Stimulated activated CD8-positive, alpha-beta memory T cell treated with anti-CD3 and anti-CD28 coated beads, Interleukin-12 subunit alpha, Interleukin-12 subunit beta, amount 100 ng/mL, for 1 hour (primary cell): ENCODE results near the gene EGFLAM.

Source experiments
- DNase-seq: peaks from one replicate; pipeline ENCODE4 v3.0.0-alpha.2; 2020; ENCODE audit warnings: low read depth

Gene EGFLAM

GRCh38 chr5:38265546-38266179, 7.3 kb downstream of the EGFLAM start:
- DNase-seq = peak; percentile 6

- no peak for DNase-seq
Measured at GRCh38 chr5:38267372-38267771, 9.0 kb downstream of the EGFLAM start.

DNA sequence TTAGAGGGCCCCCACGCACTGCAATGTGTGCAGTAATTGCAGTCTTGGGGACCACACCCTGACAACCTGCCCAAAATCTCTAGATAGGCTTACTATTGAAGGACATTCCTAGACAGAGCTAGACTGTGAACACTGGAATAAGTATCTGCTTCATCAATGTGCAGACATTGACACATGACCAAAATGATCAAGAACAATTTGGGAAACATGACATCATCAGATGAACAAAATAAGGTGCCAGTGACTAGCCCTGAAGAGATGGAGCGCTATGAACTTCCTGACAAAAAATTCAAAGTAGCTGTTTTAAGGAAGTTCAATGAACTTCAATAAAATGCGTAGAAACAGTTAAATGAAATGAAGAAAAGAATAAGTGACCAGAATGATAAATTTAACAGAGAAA, 15.3 kb downstream of the EGFLAM start:
- no peak for DNase-seq

DNA sequence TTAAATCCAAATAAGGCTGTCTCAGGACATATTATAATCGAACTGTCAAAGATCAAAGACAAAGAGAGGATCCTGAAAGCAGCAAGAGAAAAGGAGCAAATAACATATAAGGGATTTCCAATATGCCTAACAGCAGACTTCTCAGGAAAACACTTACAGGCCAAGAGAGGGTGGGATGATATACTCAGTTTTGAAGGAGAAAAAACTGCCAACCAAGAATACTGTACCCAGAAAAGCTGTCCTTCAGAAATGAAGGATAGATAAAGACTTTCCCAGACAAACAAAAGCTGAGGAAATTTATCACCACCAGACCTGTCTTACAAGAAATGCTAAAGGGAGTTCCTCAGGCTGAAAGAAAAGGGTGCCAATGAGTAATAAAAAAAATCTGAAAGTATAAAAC, 16.0 kb downstream of the EGFLAM start:
- no peak for DNase-seq

DNA sequence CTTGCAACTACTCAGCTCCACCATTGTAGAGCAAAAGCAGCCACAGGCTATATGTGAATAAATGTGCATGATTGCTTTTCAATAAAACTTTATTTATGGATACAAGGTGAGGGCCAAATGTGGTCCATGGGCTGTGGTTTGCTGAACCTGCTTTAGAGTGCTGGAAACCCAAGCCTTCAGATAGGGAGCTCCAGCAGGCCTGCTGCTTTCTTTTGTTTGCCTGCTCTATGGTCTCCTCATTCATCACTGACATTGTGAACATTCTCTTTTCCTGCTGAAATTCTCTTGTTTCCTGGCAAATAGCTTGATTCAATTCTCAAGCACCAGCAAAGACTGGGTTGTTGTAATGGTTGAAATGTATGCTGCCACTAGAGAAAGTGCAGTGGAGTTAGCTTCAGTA, 26.0 kb downstream of the EGFLAM start:
- DNase-seq = no peak

GRCh38 chr5:38285226-38285625, 26.9 kb downstream of the EGFLAM start:
- no peak for DNase-seq

GRCh38 chr5:38286002-38286401, 27.6 kb downstream of the EGFLAM start:
- DNase-seq = no peak

- DNase-seq = no peak
Measured at GRCh38 chr5:38287124-38287523, 28.8 kb downstream of the EGFLAM start.

DNA sequence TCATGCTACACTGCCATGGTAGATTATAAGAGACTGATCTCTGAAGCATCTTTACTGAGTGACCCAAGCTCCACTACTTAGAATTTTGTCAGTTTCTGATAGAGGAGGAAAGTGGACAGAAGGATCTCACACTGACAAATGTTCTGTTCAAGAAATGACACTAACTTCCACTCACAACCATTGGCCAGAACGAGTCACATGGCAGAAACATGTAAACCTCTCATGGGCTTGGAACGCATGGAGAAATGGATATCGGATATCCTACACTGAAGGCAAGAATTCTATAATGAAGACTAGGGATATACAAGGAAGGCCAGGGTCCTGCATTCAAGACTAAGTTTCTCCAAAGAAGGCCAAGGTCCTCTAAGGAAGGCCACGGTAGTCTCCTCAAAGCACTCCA, 31.1 kb downstream of the EGFLAM start:
- DNase-seq = no peak

- DNase-seq = no peak
Measured at GRCh38 chr5:38290028-38290653, 31.8 kb downstream of the EGFLAM start.

DNA sequence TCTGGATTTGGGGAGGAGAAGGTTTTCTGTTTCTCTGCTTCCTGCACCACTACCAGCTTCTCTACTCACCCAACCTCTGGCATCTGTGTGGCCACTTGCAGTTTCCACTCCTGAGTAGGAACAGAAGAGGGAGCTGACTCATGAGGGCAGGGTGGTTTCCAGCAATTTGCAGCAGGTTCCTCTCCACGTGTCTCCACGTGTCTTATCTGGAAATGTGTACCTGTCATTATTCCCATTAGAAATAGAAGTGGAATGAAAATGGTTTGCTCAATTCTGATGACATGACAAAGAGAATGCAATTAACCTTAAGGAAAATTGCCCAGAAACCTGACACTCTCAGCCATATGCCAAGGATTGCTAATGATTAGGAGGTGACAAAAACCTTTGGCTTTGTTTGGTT, 33.0 kb downstream of the EGFLAM start:
- no peak for DNase-seq

DNA sequence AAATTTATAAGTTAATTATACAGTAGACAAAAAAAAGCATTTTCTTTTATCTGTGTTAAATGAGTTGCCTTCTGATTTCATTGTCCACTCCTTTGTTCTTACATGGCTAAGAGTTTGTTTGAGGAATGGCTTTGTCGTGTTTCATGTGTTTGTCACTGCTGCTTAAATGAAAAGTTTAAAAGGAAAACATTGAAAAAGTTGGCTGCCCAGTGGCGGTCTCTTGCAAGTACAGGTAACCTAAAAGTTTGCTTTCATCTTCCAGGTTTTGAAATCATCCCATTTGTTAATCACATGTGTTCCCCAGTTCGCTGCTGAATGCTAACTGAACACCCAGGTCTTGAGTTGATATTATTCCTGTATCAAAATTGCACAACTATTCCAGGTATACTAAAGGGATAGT, 33.9 kb downstream of the EGFLAM start:
- DNase-seq = no peak

GRCh38 chr5:38295751-38296150, 37.4 kb downstream of the EGFLAM start:
- no peak for DNase-seq

GRCh38 chr5:38297830-38298608, 39.7 kb downstream of the EGFLAM start:
- no peak for DNase-seq

GRCh38 chr5:38299585-38299984, 41.2 kb downstream of the EGFLAM start:
- no peak for DNase-seq

DNA sequence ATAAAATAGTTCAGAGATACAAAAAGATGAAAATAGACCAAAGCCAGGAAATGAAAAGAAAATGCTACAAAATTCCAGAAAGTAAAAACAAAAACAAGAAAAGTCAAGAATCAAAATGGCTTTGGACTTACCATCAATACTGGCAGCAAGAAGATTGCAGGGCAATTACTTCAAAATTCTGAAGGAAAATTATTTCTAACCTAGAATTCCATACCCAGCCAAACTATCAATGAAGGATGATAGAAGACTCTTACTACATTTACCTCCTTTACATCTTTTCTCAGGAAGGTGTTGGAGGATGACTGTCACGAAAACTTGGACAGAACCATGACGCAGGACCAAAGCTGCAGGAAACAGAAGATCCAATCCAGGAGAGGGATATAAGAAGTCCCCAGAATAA, 46.8 kb downstream of the EGFLAM start:
- DNase-seq = no peak

GRCh38 chr5:38307845-38308244, 49.5 kb downstream of the EGFLAM start:
- no peak for DNase-seq

GRCh38 chr5:38316544-38317224, 58.3 kb downstream of the EGFLAM start:
- no peak for DNase-seq

GRCh38 chr5:38317868-38318267, 59.5 kb downstream of the EGFLAM start:
- no peak for DNase-seq

DNA sequence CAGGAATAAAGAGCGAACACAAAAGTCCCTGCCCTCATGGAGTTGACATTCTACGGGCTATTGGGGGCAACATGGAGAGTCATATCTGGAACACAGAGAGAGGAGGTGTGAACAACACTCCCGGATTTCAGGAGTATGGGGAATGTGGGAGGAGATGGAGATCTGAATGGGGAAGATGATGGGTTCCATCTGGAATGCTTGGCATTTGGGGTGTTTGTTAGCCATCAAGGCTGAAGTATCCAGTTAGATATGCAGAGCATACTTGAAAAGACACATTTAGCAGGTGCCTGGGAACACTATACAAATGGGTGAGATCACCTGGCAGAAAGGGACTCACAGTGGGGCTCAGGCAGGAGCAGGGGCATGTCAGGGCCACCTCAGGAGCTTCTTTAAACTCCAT, 61.1 kb downstream of the EGFLAM start:
- no peak for DNase-seq

GRCh38 chr5:38321978-38322377, 63.6 kb downstream of the EGFLAM start:
- no peak for DNase-seq

DNA sequence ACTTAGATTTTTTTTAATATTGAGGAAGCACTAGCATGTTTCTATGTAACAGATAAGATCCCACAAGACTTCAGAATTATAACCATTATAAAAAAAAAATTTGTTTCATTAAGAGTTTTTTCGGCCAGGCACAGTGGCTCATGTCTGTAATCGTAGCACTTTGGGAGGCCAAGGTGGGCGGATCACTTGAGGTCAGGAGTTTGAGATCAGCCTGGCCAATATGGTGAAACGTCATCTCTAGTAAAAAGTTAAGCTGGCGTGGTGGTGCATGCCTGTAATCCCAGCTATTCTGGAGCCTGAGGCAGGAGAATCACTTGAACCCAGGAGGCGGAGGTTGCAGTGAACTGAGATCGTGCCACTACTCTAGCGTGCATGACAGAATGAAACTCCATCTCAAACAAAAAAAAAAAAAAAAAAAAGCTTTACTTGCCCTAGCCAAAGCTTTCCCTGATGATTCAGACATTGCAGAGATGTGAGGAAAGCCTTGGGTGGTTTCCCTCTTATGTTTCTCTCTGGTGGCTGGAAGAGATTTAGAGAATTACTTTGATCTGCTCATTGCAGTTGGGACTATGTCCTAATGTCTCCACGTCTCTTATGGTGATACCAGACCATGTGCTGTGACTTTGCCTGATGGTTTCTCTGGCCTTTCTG, 65.4 kb downstream of the EGFLAM start:
- DNase-seq = no peak
